ENCODE results near the gene KIAA1671. TPM values are rescaled to one million over a fixed set of nuclear protein-coding genes. Genes with fewer than 3 reads are reported as not detected.

Gene KIAA1671
- total and polyA plus RNA-seq, 2 of the 4 experiments (the other 2 are of a cell fraction): 0.02 TPM; not detected in 1

DNA sequence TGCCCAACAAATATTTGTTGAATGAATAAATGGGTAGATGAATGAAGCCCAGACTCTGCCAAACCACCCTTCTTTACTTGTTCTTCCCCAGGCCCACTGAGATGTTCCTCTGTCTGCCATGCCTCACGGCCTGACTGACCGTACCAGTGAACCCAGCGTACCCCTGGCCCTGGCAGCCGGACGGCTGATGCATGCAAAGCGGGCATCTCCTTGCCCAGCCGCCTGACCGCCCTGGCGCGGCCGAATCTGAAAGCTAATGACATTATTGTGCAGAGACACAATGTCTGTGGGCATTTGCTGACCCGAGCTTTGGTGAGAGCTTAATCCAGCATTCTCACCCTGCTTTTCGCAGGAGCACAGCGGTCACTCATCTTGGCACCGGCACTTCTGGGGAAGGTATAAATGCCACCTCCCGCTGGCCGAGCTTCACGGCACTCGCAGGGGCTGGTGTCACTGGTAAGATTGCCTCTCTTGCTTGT lies 266.7 kb downstream of the KIAA1671 start, which contains the start of gene CRYBB2:
CRYBB2 (plus strand) TSS at position 429 of the 479 bp plus-strand sequence. CDS start 1,791 bp downstream, outside the sequence.
- WGBS, 2 experiments (ENCODE audit: extremely low coverage in 2 of 2, insufficient read length in 1 of 2): 100% methylated on average over 5 of the region's 19 CpGs; no CpG with 5 or more reads in 1 of the 2 experiments
- H3K4me2 ChIP-seq (ENCODE audit: low read depth, low read length): no peak within 1 kb of the TSS
- H4K5ac ChIP-seq (ENCODE audit: low read depth, low read length): no peak within 1 kb of the TSS
- no peaks in the 10 kb centered on the region for H3K79me1 ChIP-seq (ENCODE audit: low read depth in 1 of 2, low read length in 2 of 2)
- no peaks in the 10 kb centered on the region for H3K4me1 ChIP-seq (ENCODE audit: control insufficient read depth, insufficient read depth, low read length)
- no peak within 1 kb of the TSS for H3K23ac ChIP-seq (ENCODE audit: low read depth, low read length)
- no peak within 1 kb of the TSS for H2BK120ac ChIP-seq (ENCODE audit: low read depth, low read length)
- no peak within 1 kb of the TSS for H3K4ac ChIP-seq (ENCODE audit: low read depth, low read length)
- no peaks in the 10 kb centered on the region for H4K20me1 ChIP-seq (ENCODE audit: insufficient read depth, low read length)
- ATAC-seq (ENCODE audit: low read depth) (no peak), DNase-seq (no peak)
- H3K18ac ChIP-seq (ENCODE audit: low read depth, low read length): no peak within 1 kb of the TSS
- H3K9me3 ChIP-seq (ENCODE audit: control insufficient read depth, insufficient read depth, low read length): no peaks in the 10 kb centered on the region
- H2AFZ ChIP-seq (replicated peaks; ENCODE audit: low read length, poor library complexity): no peak within 1 kb of the TSS
- H2AK5ac ChIP-seq (ENCODE audit: low read depth, low read length): no peak within 1 kb of the TSS
- CTCF ChIA-PET: no interaction called here
- H2BK5ac ChIP-seq (ENCODE audit: low read depth, low read length, poor library complexity, severe bottlenecking): no peak within 1 kb of the TSS
- no peak within 1 kb of the TSS for H4K91ac ChIP-seq (ENCODE audit: insufficient read depth, low read depth, low read length)
- intact Hi-C loops (cut with micrococcal nuclease) (no loop called here), dilution Hi-C loops (cut with HindIII; ENCODE audit: low sequenced_read_pairs, unreplicated experiment) (no loop called here), in situ Hi-C loops (cut with MboI; ENCODE audit: low sequenced_read_pairs) (no loop called here)
- no peak within 1 kb of the TSS for H3K14ac ChIP-seq (replicated peaks; ENCODE audit: low read depth, low read length)
- TF ChIP-seq SMC3 (IDR thresholded peaks at IDR 0.05; ENCODE audit: low read depth, low read length): no peak
- no peak for TF ChIP-seq RAD21 (IDR thresholded peaks at IDR 0.05; ENCODE audit: low read length)
- TF ChIP-seq, protein P1, sequence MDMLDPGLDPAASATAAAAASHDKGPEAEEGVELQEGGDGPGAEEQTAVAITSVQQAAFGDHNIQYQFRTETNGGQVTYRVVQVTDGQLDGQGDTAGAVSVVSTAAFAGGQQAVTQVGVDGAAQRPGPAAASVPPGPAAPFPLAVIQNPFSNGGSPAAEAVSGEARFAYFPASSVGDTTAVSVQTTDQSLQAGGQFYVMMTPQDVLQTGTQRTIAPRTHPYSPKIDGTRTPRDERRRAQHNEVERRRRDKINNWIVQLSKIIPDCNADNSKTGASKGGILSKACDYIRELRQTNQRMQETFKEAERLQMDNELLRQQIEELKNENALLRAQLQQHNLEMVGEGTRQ (IDR thresholded peaks at IDR 0.05; ENCODE audit: low read depth, low read length): no peak
- no peak for TF ChIP-seq RFX5 (IDR thresholded peaks at IDR 0.05; ENCODE audit: low read depth, low read length)
- TF ChIP-seq, protein P2, sequence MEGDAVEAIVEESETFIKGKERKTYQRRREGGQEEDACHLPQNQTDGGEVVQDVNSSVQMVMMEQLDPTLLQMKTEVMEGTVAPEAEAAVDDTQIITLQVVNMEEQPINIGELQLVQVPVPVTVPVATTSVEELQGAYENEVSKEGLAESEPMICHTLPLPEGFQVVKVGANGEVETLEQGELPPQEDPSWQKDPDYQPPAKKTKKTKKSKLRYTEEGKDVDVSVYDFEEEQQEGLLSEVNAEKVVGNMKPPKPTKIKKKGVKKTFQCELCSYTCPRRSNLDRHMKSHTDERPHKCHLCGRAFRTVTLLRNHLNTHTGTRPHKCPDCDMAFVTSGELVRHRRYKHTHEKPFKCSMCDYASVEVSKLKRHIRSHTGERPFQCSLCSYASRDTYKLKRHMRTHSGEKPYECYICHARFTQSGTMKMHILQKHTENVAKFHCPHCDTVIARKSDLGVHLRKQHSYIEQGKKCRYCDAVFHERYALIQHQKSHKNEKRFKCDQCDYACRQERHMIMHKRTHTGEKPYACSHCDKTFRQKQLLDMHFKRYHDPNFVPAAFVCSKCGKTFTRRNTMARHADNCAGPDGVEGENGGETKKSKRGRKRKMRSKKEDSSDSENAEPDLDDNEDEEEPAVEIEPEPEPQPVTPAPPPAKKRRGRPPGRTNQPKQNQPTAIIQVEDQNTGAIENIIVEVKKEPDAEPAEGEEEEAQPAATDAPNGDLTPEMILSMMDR (conservative IDR thresholded peaks at IDR 0.05; ENCODE audit: low read depth, low read length): no peak
- no peak for TF ChIP-seq FOS (IDR thresholded peaks at IDR 0.05; ENCODE audit: low read depth, low read length)
- TF ChIP-seq CEBPB (IDR thresholded peaks at IDR 0.05; ENCODE audit: low read depth, low read length): no peak
- no peak for TF ChIP-seq MXI1 (IDR thresholded peaks at IDR 0.05; ENCODE audit: borderline replicate concordance, low read depth, low read length)
- no peak for TF ChIP-seq MAZ (IDR thresholded peaks at IDR 0.05; ENCODE audit: borderline replicate concordance, low read depth, low read length)
- TF ChIP-seq CHD1 (IDR thresholded peaks at IDR 0.05; ENCODE audit: low read depth, low read length): no peak
- TF ChIP-seq, protein P3, sequence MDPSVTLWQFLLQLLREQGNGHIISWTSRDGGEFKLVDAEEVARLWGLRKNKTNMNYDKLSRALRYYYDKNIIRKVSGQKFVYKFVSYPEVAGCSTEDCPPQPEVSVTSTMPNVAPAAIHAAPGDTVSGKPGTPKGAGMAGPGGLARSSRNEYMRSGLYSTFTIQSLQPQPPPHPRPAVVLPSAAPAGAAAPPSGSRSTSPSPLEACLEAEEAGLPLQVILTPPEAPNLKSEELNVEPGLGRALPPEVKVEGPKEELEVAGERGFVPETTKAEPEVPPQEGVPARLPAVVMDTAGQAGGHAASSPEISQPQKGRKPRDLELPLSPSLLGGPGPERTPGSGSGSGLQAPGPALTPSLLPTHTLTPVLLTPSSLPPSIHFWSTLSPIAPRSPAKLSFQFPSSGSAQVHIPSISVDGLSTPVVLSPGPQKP (IDR thresholded peaks at IDR 0.05; ENCODE audit: borderline replicate concordance, low read depth, low read length): no peak
- no peak for TF ChIP-seq BHLHE40 (IDR thresholded peaks at IDR 0.05; ENCODE audit: low read depth, low read length)
- no peak for TF ChIP-seq NFE2L2 (IDR thresholded peaks at IDR 0.05; ENCODE audit: low read depth, low read length)
- no peak for TF ChIP-seq MAFK (IDR thresholded peaks at IDR 0.05; ENCODE audit: low read depth, low read length)
- TF ChIP-seq POLR2A (IDR thresholded peaks at IDR 0.05; ENCODE audit: low read depth, low read length): no peak
- no peak for TF ChIP-seq RCOR1 (IDR thresholded peaks at IDR 0.05; ENCODE audit: insufficient replicate concordance, low read length)
- no peaks in the 10 kb centered on the region for H3K36me3 ChIP-seq (ENCODE audit: control insufficient read depth, insufficient read depth, low read length)
- no peak within 1 kb of the TSS for H2BK15ac ChIP-seq (ENCODE audit: low read depth, low read length)
- no peak within 1 kb of the TSS for H3K27ac ChIP-seq (ENCODE audit: insufficient read depth, low read length)
- H3K4me3 ChIP-seq (ENCODE audit: insufficient read depth, low read depth, low read length): no peak within 1 kb of the TSS
- BruUV-seq (replicated peaks): no TSS peak
- no peak within 1 kb of the TSS for H3K56ac ChIP-seq (ENCODE audit: extremely low read depth, insufficient read depth, low read length)
- no peak within 1 kb of the TSS for H4K8ac ChIP-seq (ENCODE audit: low read depth in 2 of 2, low read length in 2 of 2)
- H3K27me3 ChIP-seq (ENCODE audit: control insufficient read depth, insufficient read depth, low read length): no peaks in the 10 kb centered on the region; the same call in 1 of the 2 replicates
- no peak within 1 kb of the TSS for H2BK20ac ChIP-seq (ENCODE audit: low read depth, low read length)
- no peaks in the 10 kb centered on the region for H3K9me1 ChIP-seq (ENCODE audit: insufficient read depth, low read length)
- POLR2A ChIA-PET (ENCODE audit: unreplicated experiment): no interaction called here
- H2AK9ac ChIP-seq (replicated peaks; ENCODE audit: low read depth, low read length, poor library complexity): no peak within 1 kb of the TSS
- no peak within 1 kb of the TSS for H3K9ac ChIP-seq (ENCODE audit: low read depth, low read length)
